Thymus (tissue), 11 donors: ENCODE results near the gene WASF1. TPM values are rescaled to one million over a fixed set of nuclear protein-coding genes. Genes with fewer than 3 reads are reported as not detected.
"Not testable (repeated sequence)": the region's sequence is repeated elsewhere in the genome, so short reads cannot be mapped to it uniquely, and the experiment has no call there.

ENCODE experiments used
- DNase-seq, 9 donors: peaks; one replicate each; pipeline ENCODE4 v3.0.0-alpha.2; 2013; ENCODE audit warnings: low spot score in 9 of 9, low read depth in 6 of 9, missing footprints in 1 of 9
- H3K27ac ChIP-seq, 2 donors: one replicate each; pipeline ENCODE4 v1.5.1; 2013; ENCODE audit warnings: control low read depth in 1 of 2, low read depth in 1 of 2, low read length in 1 of 2, mild to moderate bottlenecking in 1 of 2, moderate library complexity in 1 of 2
- H3K27me3 ChIP-seq, 2 donors: one replicate each; pipeline ENCODE4 v1.5.1; 2013; ENCODE audit warnings: low read length in 1 of 2; ENCODE audit not compliant: control insufficient read depth in 2 of 2, insufficient read depth in 1 of 2
- H3K36me3 ChIP-seq, 2 donors: one replicate each; pipeline ENCODE4 v1.5.1; 2013; ENCODE audit warnings: low read length in 1 of 2, mild to moderate bottlenecking in 1 of 2, moderate library complexity in 1 of 2; ENCODE audit not compliant: control insufficient read depth in 2 of 2, insufficient read depth in 2 of 2
- H3K4me1 ChIP-seq, 2 donors: one replicate each; pipeline ENCODE4 v1.5.1; 2013; ENCODE audit warnings: low read length in 2 of 2; ENCODE audit not compliant: control insufficient read depth in 2 of 2, insufficient read depth in 2 of 2
- H3K4me3 ChIP-seq, 2 donors: one replicate each; pipeline ENCODE4 v1.5.1; 2013; ENCODE audit warnings: low read length in 2 of 2, control low read depth in 1 of 2, mild to moderate bottlenecking in 1 of 2
- H3K9me3 ChIP-seq, 2 donors: one replicate each; pipeline ENCODE4 v1.5.1; 2013; ENCODE audit warnings: low read length in 1 of 2, mild to moderate bottlenecking in 1 of 2; ENCODE audit not compliant: control insufficient read depth in 2 of 2, insufficient read depth in 1 of 2
- WGBS: extraction: QIAGEN DNeasy Blood & Tissue Kit; methylation state at CpG from one replicate; pipeline ENCODE4 v1.1.7; 2013; 5-methylcytosine and 5-hydroxymethylcytosine counted together
- polyA plus RNA-seq: library from polyadenylated mRNA; stranded (reverse); fragments of 200-250 nt; gene quantifications from one replicate; pipeline ENCODE4 v1.2.3, GENCODE V29; 2013
- total RNA-seq: library from RNA; stranded (reverse); fragments of 120-200 nt; gene quantifications from one replicate; pipeline ENCODE4 v1.2.4, GENCODE V29; 2013
- donor health status: healthy.

Gene WASF1
- total and polyA plus RNA-seq, 2 donors: 2.1 to 12.1 TPM

- H3K27ac ChIP-seq: no peak overlapping the region
- no peaks in the 10 kb centered on the region for H3K27me3 ChIP-seq
- H3K4me3 ChIP-seq: no peak overlapping the region
- no peaks in the 10 kb centered on the region for H3K36me3 ChIP-seq
- DNase-seq: no peak
- H3K9me3 ChIP-seq: no peaks in the 10 kb centered on the region
- over 99% methylated on average over 2 of the region's 2 CpGs for WGBS
- no peaks in the 10 kb centered on the region for H3K4me1 ChIP-seq
These were observed 94.2 kb downstream of the WASF1 start for GRCh38 chr6:110085285-110085684.

DNA sequence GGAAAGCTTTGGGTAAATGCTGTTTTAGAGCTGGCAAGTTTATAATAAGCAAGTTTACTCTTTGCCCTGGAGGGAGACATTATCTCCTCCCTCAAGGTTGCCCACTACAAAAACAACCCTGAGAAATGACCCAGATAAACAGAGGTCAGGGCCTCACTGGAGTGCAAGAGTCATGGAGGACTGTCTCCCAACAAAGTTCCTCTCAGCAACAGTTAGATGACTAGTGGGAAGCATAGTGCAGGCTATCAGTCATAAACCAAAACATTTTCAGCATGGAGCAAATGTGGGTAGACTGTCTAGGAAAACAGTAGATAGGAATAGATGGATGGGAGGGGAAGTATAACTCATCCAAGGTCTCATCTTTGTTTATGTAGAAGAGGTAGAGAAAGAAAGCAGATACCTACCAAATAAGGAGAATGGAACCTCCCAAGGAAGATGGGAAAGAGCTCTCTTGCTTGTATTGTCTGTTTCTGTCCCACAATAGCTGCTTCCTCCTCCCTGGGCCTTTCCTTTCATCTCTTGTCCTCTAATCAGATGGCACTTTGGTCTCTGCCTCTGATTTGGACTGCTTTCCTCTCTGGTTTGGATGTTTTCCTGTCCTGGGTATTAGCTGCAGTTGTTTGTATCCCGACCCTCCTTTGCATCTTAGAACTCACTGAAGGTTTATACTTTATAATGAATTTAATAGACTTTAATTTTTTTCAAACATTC lies 95.4 kb downstream of the WASF1 start:
- Histone ChIP-seq H3K4me3 (no peak overlapping the region), H3K27me3 (no peaks in the 10 kb centered on the region)
- WGBS: 89% methylated on average over 1 of the region's 1 CpG

DNA sequence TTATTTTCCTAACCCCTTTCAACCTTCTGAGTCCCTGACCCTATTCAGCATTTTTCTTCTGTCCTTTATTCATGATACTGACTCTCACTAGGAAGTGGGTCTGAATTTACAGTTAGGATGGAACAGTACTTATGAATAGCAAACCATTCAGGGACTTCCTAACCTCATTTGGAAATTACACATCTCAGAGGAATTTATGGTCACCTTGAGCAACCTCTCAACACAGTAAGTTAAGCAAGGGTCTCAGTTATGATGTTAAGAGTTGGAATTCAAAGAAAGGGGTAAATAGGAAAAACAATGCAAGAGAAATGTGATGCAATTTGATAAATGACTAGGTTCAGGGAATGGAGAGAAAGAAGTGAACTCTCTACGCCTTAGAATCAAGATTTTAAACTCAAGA lies 104.1 kb downstream of the WASF1 start:
- Histone ChIP-seq H3K27me3 (no peaks in the 10 kb centered on the region), H3K4me1 (no peaks in the 10 kb centered on the region), H3K36me3 (no peaks in the 10 kb centered on the region), H3K4me3 (no peak overlapping the region), H3K27ac (no peak overlapping the region), H3K9me3 (no peaks in the 10 kb centered on the region)
- no peak for DNase-seq
- 97% methylated on average over 1 of the region's 1 CpG for WGBS

More for the DNA sequence above, 95.4 kb downstream of the WASF1 start:
- DNase-seq: no peak
- Histone ChIP-seq H3K27ac (no peak overlapping the region), H3K4me1 (no peaks in the 10 kb centered on the region), H3K36me3 (no peaks in the 10 kb centered on the region), H3K9me3 (no peaks in the 10 kb centered on the region)

- DNase-seq, H3K4me3 ChIP-seq, H3K4me1 ChIP-seq, H3K9me3 ChIP-seq, H3K27ac ChIP-seq, H3K36me3 ChIP-seq, H3K27me3 ChIP-seq: not testable (repeated sequence)
These were observed 106.0 kb downstream of the WASF1 start for GRCh38 chr6:110073474-110073873.

DNA sequence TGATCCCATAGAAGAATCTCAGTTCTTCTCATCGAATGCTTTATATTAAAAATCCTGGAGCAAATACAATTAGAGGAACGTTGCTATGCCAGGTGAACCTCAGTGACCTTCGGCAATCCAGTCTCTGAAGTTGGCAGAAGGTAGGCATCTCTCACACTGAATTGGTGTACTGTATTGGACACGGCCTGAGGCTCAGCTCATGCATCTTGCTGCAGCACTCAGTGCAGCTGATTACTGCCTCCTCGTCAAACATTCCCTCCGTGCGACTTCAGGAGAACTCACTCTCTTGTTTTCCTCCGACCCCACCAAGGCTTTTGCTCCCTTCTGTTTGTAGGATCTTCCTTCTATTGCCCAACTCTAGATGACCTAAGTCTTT lies 110.9 kb downstream of the WASF1 start:
- peaks cover 0 to 7% of the 10 kb centered on the region in 2 donors for H3K27me3 ChIP-seq
- H3K27ac ChIP-seq: no peak overlapping the region
- no peaks in the 10 kb centered on the region for H3K9me3 ChIP-seq
- no peak for DNase-seq
- H3K4me1 ChIP-seq: peaks cover 16 to 23% of the 10 kb centered on the region in 2 donors
- no peak overlapping the region for H3K4me3 ChIP-seq
- no peaks in the 10 kb centered on the region for H3K36me3 ChIP-seq
- 95% methylated on average over 8 of the region's 8 CpGs for WGBS

DNA sequence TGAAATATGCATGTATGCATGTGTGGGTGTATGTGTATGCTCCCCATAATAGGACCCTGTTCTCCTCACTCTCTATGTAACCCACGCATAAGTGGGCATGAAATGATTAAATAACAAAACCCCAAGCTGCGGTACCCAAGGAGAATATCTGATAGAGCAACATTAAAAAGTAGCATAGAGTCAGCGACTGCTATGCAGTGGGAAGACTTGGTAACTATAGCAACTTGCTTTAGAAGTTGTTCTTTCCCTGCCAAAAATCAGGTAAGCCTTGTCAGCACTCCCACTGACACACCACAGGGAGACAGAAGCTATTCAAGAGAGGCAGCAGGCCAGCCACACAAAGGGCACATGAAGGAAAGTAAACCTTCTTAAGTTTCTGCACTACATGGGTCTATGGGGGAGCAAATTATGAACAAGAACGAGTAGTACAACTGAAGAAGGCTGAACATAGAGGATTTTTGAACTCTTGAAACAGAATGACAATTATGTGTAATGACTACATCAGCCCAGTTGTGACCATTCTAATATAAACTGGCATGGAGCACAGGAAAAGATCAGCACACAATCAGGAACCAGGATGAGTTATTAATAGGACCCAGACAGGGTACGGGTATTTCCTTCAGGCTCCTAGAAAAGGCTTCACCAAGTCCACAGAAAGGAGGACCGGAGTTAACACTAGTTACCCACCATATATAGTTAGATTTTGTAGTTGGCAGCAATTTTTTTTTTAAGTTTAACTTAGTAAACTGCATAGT lies 111.5 kb downstream of the WASF1 start:
- peaks cover 0 to 7% of the 10 kb centered on the region in 2 donors for H3K27me3 ChIP-seq
- 92% methylated on average over 6 of the region's 6 CpGs for WGBS
- no peak overlapping the region for H3K4me3 ChIP-seq
- H3K36me3 ChIP-seq: no peaks in the 10 kb centered on the region
- H3K9me3 ChIP-seq: no peaks in the 10 kb centered on the region
- H3K4me1 ChIP-seq: peaks cover 22 to 28% of the 10 kb centered on the region in 2 donors
- no peak for DNase-seq
- no peak overlapping the region for H3K27ac ChIP-seq

- Histone ChIP-seq H3K4me1 (peaks cover 29 to 38% of the 10 kb centered on the region in 2 donors), H3K36me3 (no peaks in the 10 kb centered on the region), H3K4me3 (no peak overlapping the region), H3K27me3 (peaks cover 0 to 7% of the 10 kb centered on the region in 2 donors), H3K27ac (no peak overlapping the region), H3K9me3 (no peaks in the 10 kb centered on the region)
- DNase-seq: no peak
- WGBS: 86% methylated on average over 5 of the region's 5 CpGs
These were observed 114.5 kb downstream of the WASF1 start for GRCh38 chr6:110064744-110065524.

DNA sequence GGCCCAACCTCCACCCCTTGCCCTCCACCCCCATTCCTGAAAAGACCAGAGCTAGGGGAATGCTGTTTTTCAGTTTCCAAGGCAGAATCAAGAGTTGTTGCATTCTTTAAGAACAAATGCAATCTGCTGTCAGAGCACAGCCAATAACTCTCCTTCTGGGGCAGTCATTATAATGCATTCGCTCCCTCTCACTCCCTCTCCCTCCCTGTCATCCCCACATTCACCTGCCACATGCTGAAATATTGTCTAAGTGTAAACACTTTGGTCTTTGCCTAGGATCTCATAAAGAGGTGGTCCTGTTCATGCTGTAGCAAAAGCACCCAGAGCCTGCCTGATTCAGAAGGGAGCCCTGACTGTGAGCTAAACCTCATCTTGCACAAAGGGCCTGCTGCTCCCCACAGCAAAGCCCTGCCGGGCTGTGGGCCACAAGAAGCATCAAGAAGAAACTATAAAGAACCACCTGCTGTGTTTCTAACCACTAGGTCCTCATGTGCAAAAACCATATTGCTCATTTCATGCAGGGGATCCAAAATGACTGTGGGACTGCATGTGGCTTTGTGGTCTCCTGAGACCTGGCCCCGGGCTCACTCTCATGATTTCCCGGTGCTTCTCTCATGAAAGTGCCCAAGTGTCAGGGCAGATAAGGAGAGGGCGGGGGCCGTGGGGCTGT lies 115.7 kb downstream of the WASF1 start:
- DNase-seq: peak; percentile 30 to 85 (median 52)
- H3K27ac ChIP-seq: no peak overlapping the region
- WGBS: 18% methylated on average over 6 of the region's 6 CpGs
- H3K9me3 ChIP-seq: no peaks in the 10 kb centered on the region
- no peaks in the 10 kb centered on the region for H3K36me3 ChIP-seq
- peaks cover 29 to 38% of the 10 kb centered on the region in 2 donors for H3K4me1 ChIP-seq
- peaks cover 0 to 7% of the 10 kb centered on the region in 2 donors for H3K27me3 ChIP-seq
- H3K4me3 ChIP-seq: no peak overlapping the region
